Measurements from ENCODE around the gene LOXL4.
"Not testable (repeated sequence)": the region's sequence is repeated elsewhere in the genome, so short reads cannot be mapped to it uniquely, and the experiment has no call there.

Gene LOXL4

GRCh38 chr10:98246911-98247805 lies 20.8 kb downstream of the LOXL4 start:
- FAIRE-seq: no peak
- DNase-seq (ENCODE audit: low spot score): no peak

- DNase-seq (ENCODE audit: low spot score) (no peak), FAIRE-seq (no peak)
Observed at GRCh38 chr10:98244586-98244985, 23.4 kb downstream of the LOXL4 start.

GRCh38 chr10:98244141-98244540 lies 23.9 kb downstream of the LOXL4 start:
- FAIRE-seq (no peak), DNase-seq (ENCODE audit: low spot score) (no peak)

- DNase-seq (ENCODE audit: low spot score): no peak
- FAIRE-seq: no peak
Observed at GRCh38 chr10:98242823-98243222, 25.2 kb downstream of the LOXL4 start.

GRCh38 chr10:98240524-98240923 lies 27.5 kb downstream of the LOXL4 start:
- FAIRE-seq: no peak

GRCh38 chr10:98238391-98238790 lies 29.6 kb downstream of the LOXL4 start:
- FAIRE-seq (no peak), DNase-seq (ENCODE audit: low spot score) (no peak)

More at GRCh38 chr10:98240524-98240923, 27.5 kb downstream of the LOXL4 start:
- no peak for DNase-seq (ENCODE audit: low spot score)

GRCh38 chr10:98236862-98237261 lies 31.1 kb downstream of the LOXL4 start:
- FAIRE-seq (no peak), DNase-seq (ENCODE audit: low spot score) (no peak)

GRCh38 chr10:98235846-98236245 lies 32.1 kb downstream of the LOXL4 start:
- DNase-seq (ENCODE audit: low spot score): no peak
- no peak for FAIRE-seq

GRCh38 chr10:98231417-98231816 lies 36.6 kb downstream of the LOXL4 start:
- FAIRE-seq: no peak
- DNase-seq (ENCODE audit: low spot score): no peak

GRCh38 chr10:98228266-98228665 lies 39.7 kb downstream of the LOXL4 start:
- not testable (repeated sequence) for DNase-seq (ENCODE audit: low spot score); FAIRE-seq

- FAIRE-seq: not testable (repeated sequence)
Observed at GRCh38 chr10:98227713-98228112, 40.3 kb downstream of the LOXL4 start.

GRCh38 chr10:98226508-98227144 lies 41.4 kb downstream of the LOXL4 start:
- no peak for FAIRE-seq
- no peak for DNase-seq (ENCODE audit: low spot score)

More at GRCh38 chr10:98227713-98228112, 40.3 kb downstream of the LOXL4 start:
- DNase-seq (ENCODE audit: low spot score): not testable (repeated sequence)

- no peak for DNase-seq (ENCODE audit: low spot score)
- no peak for FAIRE-seq
Observed at GRCh38 chr10:98224996-98225395, 43.0 kb downstream of the LOXL4 start.

- no peak for FAIRE-seq
- DNase-seq (ENCODE audit: low spot score): no peak
Observed at GRCh38 chr10:98224509-98224908, 43.5 kb downstream of the LOXL4 start.

GRCh38 chr10:98223874-98224273 lies 44.1 kb downstream of the LOXL4 start:
- no peak for FAIRE-seq

GRCh38 chr10:98217801-98218200 lies 50.2 kb downstream of the LOXL4 start:
- no peak for FAIRE-seq
- DNase-seq (ENCODE audit: low spot score): no peak

More at GRCh38 chr10:98223874-98224273, 44.1 kb downstream of the LOXL4 start:
- DNase-seq (ENCODE audit: low spot score): no peak

- DNase-seq (ENCODE audit: low spot score) (no peak), FAIRE-seq (no peak)
Observed at GRCh38 chr10:98215373-98215772, 52.6 kb downstream of the LOXL4 start.

- FAIRE-seq: no peak
- DNase-seq (ENCODE audit: low spot score): no peak
Observed at GRCh38 chr10:98213740-98214139, 54.3 kb downstream of the LOXL4 start.

GRCh38 chr10:98212196-98212595 lies 55.8 kb downstream of the LOXL4 start:
- FAIRE-seq: no peak
- no peak for DNase-seq (ENCODE audit: low spot score)

- FAIRE-seq: no peak
Observed at GRCh38 chr10:98209441-98209840, 58.6 kb downstream of the LOXL4 start.

GRCh38 chr10:98208925-98209324 lies 59.1 kb downstream of the LOXL4 start:
- FAIRE-seq: no peak
- DNase-seq (ENCODE audit: low spot score): no peak

More at GRCh38 chr10:98209441-98209840, 58.6 kb downstream of the LOXL4 start:
- DNase-seq (ENCODE audit: low spot score): no peak

- DNase-seq (ENCODE audit: low spot score): no peak
Observed at GRCh38 chr10:98205351-98205750, 62.6 kb downstream of the LOXL4 start.

More at GRCh38 chr10:98205351-98205750, 62.6 kb downstream of the LOXL4 start:
- no peak for FAIRE-seq
